Measurements from ENCODE around the gene ZNF827. TPM values are rescaled to one million over a fixed set of nuclear protein-coding genes. Genes with fewer than 3 reads are reported as not detected.

ZNF827 gene
- total RNA-seq, 1 donor from 2014 or later = 14.1 TPM

DNA sequence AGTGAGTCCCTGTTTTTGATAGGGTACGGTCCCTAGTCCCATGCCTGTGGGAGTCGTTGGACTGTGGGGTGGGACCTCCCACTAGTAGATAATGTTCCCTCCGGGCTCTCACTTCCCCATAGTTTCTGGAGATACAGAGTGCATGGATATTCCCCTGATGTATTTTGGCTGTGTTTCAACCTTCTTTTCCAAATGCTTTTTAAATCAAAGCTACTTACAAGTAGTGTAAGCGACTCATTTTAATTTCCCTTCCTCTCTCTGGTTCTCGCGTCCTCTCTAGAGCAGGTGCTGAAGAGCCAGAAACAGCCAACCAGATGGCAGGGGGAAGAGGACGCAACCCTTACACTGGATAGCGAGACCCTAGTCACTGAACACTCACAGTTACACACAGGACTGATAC, 79.2 kb downstream of the ZNF827 start:
- DNase-seq (ENCODE audit: low read depth) = no peak
- TF ChIP-seq, protein P1, sequence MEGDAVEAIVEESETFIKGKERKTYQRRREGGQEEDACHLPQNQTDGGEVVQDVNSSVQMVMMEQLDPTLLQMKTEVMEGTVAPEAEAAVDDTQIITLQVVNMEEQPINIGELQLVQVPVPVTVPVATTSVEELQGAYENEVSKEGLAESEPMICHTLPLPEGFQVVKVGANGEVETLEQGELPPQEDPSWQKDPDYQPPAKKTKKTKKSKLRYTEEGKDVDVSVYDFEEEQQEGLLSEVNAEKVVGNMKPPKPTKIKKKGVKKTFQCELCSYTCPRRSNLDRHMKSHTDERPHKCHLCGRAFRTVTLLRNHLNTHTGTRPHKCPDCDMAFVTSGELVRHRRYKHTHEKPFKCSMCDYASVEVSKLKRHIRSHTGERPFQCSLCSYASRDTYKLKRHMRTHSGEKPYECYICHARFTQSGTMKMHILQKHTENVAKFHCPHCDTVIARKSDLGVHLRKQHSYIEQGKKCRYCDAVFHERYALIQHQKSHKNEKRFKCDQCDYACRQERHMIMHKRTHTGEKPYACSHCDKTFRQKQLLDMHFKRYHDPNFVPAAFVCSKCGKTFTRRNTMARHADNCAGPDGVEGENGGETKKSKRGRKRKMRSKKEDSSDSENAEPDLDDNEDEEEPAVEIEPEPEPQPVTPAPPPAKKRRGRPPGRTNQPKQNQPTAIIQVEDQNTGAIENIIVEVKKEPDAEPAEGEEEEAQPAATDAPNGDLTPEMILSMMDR (conservative IDR thresholded peaks at IDR 0.05; ENCODE audit: low read depth, low read length) = no peak
- H3K4me3 ChIP-seq (ENCODE audit: low read depth, low read length) = no peak overlapping the region

DNA sequence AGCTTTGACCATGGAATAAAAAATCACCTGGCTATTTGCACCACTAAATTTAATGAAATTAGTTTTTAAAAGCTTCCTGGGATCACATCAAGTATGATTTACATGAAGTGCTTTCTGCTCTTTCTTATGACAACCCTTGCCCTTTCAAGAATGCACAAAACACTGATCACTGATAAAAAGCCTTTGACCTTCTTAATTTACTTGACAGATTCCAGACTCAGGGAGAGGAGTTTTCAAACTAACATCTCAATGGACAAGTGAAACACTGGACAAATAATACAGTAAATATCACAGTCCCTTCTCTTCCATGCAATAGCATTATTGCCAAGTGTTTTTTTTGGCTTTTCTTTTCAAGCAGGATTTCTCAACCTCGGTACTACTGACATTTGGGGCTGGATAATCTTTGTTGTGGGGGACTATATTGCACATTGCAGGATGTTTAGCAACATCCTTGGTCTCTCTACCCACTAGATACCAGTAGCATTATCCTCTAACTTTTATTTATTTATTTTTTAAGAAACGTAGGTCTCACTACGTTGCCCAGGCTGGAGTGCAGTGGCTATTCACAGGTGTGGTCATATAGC, 86.3 kb downstream of the ZNF827 start:
- H3K4me3 ChIP-seq (ENCODE audit: low read depth, low read length) = no peak overlapping the region
- TF ChIP-seq, protein P1 (conservative IDR thresholded peaks at IDR 0.05; ENCODE audit: low read depth, low read length) = no peak
- DNase-seq (ENCODE audit: low read depth) = no peak

DNA sequence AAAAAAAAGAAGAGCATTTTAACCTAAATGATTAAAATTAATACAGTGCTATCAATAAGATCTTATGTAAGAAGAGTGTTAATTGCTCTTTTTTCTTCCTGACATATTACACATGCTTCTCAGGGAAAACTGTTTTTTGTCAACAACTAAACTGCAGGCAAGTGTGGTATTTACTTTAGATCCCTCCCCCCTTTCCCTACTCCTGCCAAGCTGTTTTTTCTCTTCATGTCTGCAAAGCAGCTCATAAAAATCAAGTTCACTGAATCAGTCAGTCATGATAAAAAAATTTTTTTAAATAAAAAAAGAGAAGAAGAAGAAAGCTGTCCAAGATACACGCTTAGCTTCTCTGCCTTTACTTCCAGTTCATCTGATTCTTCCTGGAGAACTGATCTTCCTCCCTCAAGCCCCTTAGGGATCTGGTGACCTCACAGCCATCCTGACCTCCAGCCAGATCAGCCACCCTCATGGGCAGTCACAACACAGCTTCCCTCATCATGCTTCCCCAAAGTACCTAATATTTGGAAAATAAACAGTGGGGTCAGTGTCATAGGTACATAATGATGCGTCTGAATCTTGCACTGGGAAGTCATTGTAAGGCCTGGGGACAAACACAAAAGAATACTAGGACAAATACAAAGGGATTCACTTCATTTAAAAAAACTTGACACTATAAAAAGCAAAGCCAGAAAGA, 87.0 kb downstream of the ZNF827 start:
- H3K4me3 ChIP-seq (ENCODE audit: low read depth, low read length) = no peak overlapping the region
- no peak for DNase-seq (ENCODE audit: low read depth)
- TF ChIP-seq, protein P1 (conservative IDR thresholded peaks at IDR 0.05; ENCODE audit: low read depth, low read length) = no peak

DNA sequence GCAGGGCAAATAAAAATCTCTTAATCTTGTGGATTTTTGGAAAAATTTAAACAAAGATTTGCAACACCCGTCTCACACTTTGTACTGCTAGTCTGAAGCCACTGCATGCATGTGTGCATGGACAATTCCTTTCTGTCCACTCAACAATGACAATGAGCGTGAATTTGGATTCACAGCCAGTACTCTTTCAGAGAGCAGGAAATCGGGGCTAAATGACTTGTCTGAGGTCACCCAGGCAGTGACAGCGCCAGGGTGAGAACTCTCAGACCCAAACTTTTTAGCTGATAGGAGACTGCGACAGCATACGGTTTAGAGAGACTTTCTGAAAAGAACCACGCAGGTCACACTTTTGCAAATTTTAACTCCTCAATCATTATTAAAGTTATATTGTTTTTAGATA, 90.9 kb downstream of the ZNF827 start:
- H3K4me3 ChIP-seq (ENCODE audit: low read depth, low read length) = no peak overlapping the region
- DNase-seq (ENCODE audit: low read depth) = no peak
- TF ChIP-seq, protein P1 (conservative IDR thresholded peaks at IDR 0.05; ENCODE audit: low read depth, low read length) = no peak

DNA sequence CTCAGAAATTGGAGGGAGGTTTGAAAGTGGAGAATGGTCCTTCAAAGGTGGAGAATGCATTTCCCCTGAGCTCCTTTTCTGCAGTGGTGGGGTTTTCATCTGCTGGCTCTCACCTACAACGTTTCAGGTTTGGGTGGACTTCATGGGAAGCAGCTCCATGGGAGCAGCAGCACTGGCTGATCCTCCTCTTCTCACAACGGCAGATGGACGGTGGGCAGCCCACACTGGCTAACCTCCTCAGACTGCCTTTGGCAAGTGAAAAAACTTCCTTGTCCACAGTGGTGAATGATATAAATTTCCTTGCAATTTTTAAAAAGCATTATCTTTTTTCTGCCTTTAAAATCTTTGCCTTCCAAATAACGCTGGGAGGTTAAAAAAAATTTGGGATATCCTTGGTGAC, 93.5 kb downstream of the ZNF827 start:
- no peak overlapping the region for H3K4me3 ChIP-seq (ENCODE audit: low read depth, low read length)
- no peak for DNase-seq (ENCODE audit: low read depth)
- TF ChIP-seq, protein P1 (conservative IDR thresholded peaks at IDR 0.05; ENCODE audit: low read depth, low read length) = no peak

DNA sequence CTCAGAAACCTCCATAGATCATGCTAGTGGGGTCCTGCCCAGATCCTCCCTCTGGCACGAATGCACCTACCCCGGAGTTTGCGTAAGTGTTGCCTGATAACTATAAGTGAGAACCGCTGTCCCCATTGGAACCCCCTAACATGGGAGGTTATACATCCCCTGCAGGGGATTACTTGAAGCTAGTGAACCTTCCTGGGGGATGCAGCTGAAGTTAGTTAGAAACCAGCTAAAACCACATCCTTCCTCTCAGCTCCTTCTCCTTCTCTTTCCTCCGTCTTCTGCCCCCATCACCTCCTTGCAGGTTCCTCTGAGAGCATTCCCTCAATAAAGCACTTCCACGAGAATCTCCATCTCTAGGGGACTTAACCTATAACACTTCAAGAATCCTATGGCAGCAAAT, 95.0 kb downstream of the ZNF827 start:
- DNase-seq (ENCODE audit: low read depth) = no peak
- TF ChIP-seq, protein P1 (conservative IDR thresholded peaks at IDR 0.05; ENCODE audit: low read depth, low read length) = no peak
- H3K4me3 ChIP-seq (ENCODE audit: low read depth, low read length) = no peak overlapping the region

DNA sequence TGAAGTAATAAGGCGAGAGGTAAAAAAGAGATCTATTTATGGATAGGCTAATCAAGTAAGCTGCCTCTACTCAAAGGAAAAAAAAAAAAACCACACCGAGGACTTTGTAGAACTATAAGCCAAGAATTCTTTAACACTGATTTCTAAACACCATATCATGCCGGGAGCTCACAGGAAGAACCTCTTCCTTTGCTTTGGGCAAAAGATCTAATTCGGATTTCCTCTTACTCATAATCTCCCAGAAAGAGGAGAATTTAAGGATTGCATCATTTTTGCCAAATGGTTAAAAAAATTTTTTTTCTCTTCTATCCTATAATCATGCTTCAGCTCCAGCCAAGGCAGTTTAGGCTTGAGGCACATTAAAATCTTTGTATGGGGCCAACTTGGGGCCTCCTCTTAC, 95.5 kb downstream of the ZNF827 start:
- TF ChIP-seq, protein P1 (conservative IDR thresholded peaks at IDR 0.05; ENCODE audit: low read depth, low read length) = no peak
- no peak overlapping the region for H3K4me3 ChIP-seq (ENCODE audit: low read depth, low read length)
- DNase-seq (ENCODE audit: low read depth) = no peak

Data from epithelial cell of proximal tubule (primary cell).